NCI-H2029 treated with DMSO at 0.1 percent for 48 hours (cell line): ENCODE measurements around the gene BAZ2B.
"Not testable (repeated sequence)": the region's sequence is repeated elsewhere in the genome, so short reads cannot be mapped to it uniquely, and the experiment has no call there.

Experiments
- DNase-seq: peaks from one replicate; lab custom pipeline; 2025; lab: John Stamatoyannopoulos, UW

The BAZ2B gene

DNA sequence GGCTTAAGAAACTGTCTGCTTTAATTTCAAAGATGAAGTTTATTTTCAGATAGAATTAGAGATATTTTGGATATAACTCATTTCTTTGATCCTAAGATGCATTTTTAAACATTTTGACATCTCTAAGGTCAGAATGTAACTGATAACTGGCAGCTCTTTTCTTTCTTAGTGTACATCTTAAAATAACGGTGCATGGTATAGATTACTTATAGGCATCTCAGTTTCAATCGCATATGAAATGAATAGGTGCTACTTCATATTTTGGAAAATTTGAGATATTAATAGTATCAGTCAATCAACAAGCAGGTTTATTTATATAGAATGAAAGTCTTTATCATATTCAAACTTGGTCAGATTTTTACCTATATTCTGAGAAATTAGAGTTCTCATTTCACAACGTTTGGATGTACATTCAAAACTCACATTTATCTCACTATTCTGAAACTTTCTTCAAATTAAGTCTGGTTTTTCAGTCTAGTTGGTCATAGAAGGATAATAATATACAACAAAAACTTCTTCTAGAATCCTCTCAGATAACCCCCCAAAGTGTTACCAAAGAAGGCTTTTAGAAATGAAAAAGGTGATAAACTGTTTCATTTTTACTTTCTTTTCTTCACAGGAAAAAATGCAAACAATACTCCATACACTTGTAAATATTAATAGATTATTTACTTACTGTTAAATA, 207.1 kb downstream of the BAZ2B start:
- no peak for DNase-seq

DNA sequence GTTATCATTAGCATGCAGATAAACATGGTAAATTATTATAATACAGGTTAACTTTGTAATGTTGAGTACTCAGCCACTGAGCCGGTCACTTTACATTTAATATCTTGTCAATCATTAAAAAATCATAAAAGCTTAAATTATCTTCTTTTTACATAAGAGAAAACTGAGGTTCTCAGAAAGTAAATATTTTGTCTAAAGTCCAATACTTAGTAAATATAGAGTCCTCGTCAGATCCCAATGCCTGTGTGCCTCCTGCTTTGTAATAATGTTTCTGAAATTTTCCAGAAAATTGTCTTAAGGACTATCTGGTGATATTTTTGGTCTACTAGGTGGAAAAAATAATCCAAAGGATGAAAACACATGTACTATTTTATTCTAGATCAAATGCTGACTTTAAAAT, 213.6 kb downstream of the BAZ2B start:
- no peak for DNase-seq

DNA sequence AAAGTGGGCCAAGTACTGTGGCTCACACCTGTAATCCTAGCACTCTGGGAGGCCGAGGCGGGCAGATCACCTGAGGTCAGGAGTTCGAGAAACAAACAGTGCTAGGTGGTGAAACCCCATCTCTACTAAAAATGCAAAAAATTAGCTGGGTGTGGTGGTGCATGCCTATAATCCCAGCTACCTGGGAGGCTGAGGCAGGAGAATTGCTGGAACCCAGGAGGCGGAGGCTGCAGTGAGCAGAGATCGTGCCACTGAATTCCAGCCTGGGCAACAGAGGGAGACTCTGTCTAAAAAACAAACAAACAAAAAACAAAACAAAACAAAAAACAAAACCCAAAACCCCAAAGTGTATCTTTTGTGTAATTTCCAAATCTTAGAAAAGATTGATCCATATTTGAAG, 214.2 kb downstream of the BAZ2B start:
- DNase-seq, result not testable (repeated sequence)

GRCh38 chr2:159399716-159400415, 216.5 kb downstream of the BAZ2B start:
- DNase-seq, result no peak

- peak; percentile 19 for DNase-seq
These were observed 219.5 kb downstream of the BAZ2B start for GRCh38 chr2:159396799-159397198.

DNA sequence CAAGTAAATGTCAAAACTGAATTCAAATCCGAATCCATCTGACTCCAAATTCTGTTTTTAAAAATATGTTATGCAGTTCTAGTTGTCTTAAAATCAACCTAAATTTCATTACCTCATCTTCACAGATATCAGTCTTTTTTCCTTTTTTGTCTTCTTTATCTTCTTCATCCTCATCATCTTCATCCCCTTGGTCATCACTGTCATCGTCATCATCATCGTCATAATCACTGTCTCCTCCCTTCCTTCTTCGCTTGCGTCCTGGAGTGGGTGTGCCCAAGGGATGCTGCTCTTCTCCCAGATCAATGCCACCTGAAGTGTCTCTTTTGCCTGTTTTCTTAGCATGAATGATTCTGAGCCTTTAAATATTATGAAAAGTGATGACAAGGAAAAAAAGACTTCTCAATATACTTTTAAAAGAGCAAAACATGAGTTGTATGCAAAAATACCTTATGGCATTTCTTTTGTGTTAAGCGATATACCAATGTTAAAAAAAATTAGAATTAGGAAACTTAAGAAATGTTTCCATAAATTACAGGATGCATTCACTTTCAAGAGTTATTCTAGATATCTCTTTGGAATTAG, 233.8 kb downstream of the BAZ2B start:
- no peak for DNase-seq

- DNase-seq, result no peak
These were observed 234.8 kb downstream of the BAZ2B start for GRCh38 chr2:159381574-159381973.

GRCh38 chr2:159380685-159381239, 235.6 kb downstream of the BAZ2B start:
- no peak for DNase-seq

- DNase-seq, result no peak
These were observed 237.2 kb downstream of the BAZ2B start for GRCh38 chr2:159379181-159379580.

GRCh38 chr2:159375241-159375640, 241.1 kb downstream of the BAZ2B start:
- DNase-seq, result no peak

DNA sequence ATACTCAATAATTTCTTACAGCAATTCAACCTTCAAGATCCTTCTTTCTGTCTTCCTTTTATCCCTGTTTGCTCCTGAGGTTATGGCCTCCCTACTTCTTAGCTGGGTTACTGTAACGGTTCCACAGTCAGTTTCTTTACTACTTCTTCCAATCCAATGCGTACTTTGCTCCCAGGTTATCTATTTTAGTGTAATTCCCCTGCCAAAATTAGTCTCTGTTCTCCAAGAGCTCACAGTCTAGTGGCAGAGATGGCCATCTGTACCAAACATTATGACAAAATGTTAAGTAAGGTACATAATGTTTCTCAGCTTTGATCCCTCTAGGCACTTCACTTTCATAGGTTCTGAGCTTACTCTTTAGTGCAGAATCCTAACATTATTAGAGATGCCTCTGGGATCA, 244.8 kb downstream of the BAZ2B start:
- DNase-seq, result no peak

- DNase-seq, result no peak
These were observed 249.8 kb downstream of the BAZ2B start for GRCh38 chr2:159366538-159366937.

- no peak for DNase-seq
These were observed 253.5 kb downstream of the BAZ2B start for GRCh38 chr2:159362816-159363251.

- no peak for DNase-seq
These were observed 254.3 kb downstream of the BAZ2B start for GRCh38 chr2:159362094-159362493.

DNA sequence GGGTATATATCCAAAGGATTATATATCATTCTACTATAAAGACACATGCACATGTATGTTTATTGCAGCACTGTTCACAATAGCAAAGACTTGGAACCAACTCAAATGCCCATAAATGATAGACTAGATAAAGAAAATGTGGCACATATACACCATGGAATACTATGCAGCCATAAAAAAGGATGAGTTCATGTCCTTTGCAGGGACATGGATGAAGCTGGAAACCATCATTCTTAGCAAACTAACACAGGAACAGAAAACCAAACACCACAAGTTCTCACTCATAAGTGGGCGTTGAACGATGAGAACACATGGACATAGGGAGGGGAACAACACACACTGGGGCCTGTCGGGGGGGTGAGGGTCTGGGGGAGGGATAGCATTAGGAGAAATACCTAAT, 254.7 kb downstream of the BAZ2B start:
- DNase-seq, result not testable (repeated sequence)

- no peak for DNase-seq
These were observed 260.2 kb downstream of the BAZ2B start for GRCh38 chr2:159356053-159356554.

DNA sequence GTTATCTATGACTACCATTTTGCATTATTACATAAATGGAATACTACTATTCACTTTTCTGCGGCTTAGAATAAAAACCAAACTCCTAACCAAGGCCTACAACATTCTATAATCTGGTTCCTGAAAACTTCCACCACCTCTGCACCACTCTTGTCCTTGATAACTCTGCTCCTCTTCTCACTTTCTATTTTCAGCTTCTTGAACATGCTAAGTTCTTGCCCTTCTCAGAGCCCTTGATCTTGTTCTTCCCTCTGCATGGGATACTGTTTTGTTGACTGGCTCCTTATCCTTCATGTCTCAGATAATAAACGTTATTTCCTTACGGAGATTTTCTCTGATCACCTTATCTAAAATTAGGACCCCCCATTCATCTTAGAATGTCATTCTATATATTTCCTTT, 264.4 kb downstream of the BAZ2B start:
- no peak for DNase-seq

DNA sequence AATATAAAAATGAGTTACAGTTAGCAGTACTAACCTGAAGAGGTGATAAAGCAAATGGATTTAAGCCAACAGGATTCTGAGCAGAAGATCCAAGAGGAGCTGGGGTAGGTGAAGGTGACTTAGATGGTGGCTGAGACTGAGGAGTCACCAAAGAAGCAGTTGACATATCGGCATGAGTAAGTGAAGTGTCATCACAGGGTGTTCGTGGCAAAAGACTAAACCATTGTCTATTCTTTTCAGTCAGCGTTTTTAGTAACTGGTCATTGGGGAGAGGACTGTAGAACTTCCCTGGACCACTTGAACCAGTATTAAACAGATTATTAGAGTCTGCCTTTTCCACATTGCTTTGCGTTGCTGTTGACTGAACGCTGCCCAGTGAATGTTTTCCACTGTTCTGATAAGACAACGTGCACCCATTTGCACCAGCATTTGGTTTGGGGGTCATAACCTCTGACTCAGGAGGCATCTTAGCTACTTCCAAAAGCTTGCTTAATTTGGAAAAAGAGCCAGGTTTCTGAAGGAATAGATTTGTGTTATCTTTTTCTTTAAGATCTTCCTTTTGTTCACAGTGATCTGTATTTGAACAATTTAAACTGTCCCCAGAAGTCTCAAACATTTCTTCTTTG, 266.6 kb downstream of the BAZ2B start:
- DNase-seq, result no peak

GRCh38 chr2:159326569-159327255, 289.6 kb downstream of the BAZ2B start:
- DNase-seq, result no peak

DNA sequence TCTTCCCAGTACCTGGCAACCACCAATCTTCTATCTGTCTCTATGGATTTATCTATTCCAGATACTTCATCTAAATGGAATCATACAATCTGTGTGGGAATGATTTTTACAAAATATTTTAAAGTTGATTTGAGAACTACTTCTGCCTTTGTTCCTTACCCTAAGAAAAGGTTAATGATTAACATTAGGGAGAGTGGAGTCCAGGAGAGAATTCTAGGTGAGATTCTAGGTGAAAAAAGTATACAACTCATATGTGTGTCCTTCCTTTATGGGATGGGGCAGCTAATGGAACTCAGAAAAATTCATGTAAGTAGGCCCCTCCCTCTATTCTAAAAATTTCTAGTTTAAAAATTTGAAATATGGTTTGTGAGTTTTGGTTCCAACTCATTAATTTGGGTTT, 293.9 kb downstream of the BAZ2B start:
- no peak for DNase-seq

DNA sequence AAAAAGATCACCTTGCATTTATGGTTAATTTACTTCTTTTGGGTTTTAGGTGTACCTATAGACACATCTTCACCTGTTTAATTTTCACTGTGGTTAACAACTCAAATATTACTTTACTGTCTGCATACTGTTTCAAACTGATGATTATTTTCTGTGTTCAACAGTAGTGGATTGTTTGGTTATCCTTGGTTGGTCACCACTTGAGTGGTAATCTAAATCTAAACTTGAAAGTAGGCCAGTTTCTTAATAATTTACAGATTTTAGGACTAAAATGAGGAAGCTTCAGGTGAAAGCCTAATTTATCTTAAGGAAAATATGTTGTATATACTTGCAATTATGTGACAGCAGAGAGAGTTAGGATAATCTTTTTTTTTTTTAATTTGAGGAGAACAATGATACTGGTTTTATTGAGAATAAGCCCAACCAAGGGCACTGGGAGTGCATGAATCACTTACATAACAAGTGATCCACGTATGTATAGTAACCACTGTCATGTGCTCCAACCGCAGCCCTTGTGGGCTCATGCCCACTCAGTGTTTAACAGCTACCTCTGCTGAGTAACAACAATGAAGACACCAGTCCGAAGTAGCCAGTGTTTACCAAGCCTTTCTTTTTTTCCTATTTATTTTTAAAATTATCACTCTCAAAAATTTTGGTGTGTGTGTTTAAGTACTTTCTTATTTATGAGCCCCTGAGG, 298.8 kb downstream of the BAZ2B start:
- no peak for DNase-seq
